ENCODE data around the gene RBBP7. TPM values are rescaled to one million over a fixed set of nuclear protein-coding genes. Genes with fewer than 3 reads are reported as not detected.

Gene RBBP7
- total RNA-seq, 1 donor from 2014 or later, result 77.4 TPM

GRCh38 chrX:16882702-16883486 is 12.7 kb upstream of the RBBP7 start:
- H3K27me3 ChIP-seq (ENCODE audit: control insufficient read depth, insufficient read depth, low read length), result no peaks in the 10 kb centered on the region
- no peaks in the 10 kb centered on the region for H3K36me3 ChIP-seq (ENCODE audit: control insufficient read depth, insufficient read depth, low read length)
- H3K4me3 ChIP-seq (ENCODE audit: low read depth, low read length), result peak overlapping the region; percentile 41
- DNase-seq (ENCODE audit: low read depth) (peak; percentile 54), FAIRE-seq (no peak)
- TF ChIP-seq CTCF (IDR thresholded peaks at IDR 0.05; ENCODE audit: insufficient read depth, low read length, severe bottlenecking), result peak; percentile 39

DNA sequence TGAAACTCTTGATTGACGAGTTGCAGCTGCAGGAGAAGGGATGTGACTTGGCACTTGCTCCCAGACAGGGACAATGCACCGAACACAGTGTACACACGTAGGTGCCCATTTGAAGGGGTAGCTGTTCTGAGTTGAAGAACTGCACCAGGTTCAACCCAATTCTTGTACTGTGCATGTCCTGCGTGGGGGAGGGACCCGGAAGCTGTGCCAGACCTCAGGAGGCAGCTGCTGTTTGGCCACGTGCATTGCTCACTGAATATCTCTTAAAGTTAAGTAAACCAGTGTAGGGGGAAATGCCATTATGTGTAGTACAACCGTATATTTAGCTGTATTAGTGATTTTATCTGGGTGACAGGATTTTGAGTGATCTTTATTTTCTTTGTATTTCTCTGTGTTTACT is 12.0 kb upstream of the RBBP7 start:
- Histone ChIP-seq H3K4me3 (ENCODE audit: low read depth, low read length) (no peak overlapping the region), H3K27me3 (ENCODE audit: control insufficient read depth, insufficient read depth, low read length) (no peaks in the 10 kb centered on the region), H3K36me3 (ENCODE audit: control insufficient read depth, insufficient read depth, low read length) (no peaks in the 10 kb centered on the region)
- TF ChIP-seq CTCF (IDR thresholded peaks at IDR 0.05; ENCODE audit: insufficient read depth, low read length, severe bottlenecking), result no peak
- DNase-seq (ENCODE audit: low read depth), result no peak
- no peak for FAIRE-seq

GRCh38 chrX:16876696-16877095 is 6.5 kb upstream of the RBBP7 start:
- Histone ChIP-seq H3K27me3 (ENCODE audit: control insufficient read depth, insufficient read depth, low read length) (no peaks in the 10 kb centered on the region), H3K36me3 (ENCODE audit: control insufficient read depth, insufficient read depth, low read length) (no peaks in the 10 kb centered on the region), H3K4me3 (ENCODE audit: low read depth, low read length) (no peak overlapping the region)
- TF ChIP-seq CTCF (IDR thresholded peaks at IDR 0.05; ENCODE audit: insufficient read depth, low read length, severe bottlenecking), result no peak
- DNase-seq (ENCODE audit: low read depth) (no peak), FAIRE-seq (no peak)

DNA sequence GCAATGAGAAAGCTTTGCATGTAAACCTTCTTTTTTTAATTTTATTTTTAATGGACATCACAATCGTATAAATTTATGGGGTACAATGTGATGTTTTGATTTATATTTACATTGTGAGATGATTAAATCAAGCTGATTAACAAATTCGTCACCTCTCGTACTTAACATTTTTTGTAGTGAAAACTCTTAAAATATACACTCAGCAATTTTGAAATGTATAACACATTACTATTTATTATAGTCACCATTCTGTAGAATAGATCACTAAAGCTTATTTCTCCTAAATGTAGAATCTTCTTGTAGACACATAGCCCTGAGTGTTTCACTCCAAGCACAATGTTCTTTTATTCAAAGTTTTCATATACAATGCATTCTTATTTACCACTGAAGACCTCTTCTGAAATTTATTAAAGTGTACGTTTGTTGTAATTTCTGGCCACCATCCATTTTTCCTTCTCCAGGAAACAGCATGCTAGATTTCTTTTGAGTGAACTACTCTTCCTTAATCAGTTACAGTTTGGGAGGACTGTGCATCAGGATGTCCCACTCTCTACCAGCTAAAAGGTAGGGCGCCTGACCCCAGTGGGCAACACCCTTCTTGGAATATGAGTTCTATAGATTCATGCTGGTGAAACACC is 4.4 kb upstream of the RBBP7 start:
- DNase-seq (ENCODE audit: low read depth) (no peak), FAIRE-seq (no peak)
- no peak for TF ChIP-seq CTCF (IDR thresholded peaks at IDR 0.05; ENCODE audit: insufficient read depth, low read length, severe bottlenecking)
- Histone ChIP-seq H3K36me3 (ENCODE audit: control insufficient read depth, insufficient read depth, low read length) (no peaks in the 10 kb centered on the region), H3K27me3 (ENCODE audit: control insufficient read depth, insufficient read depth, low read length) (no peaks in the 10 kb centered on the region), H3K4me3 (ENCODE audit: low read depth, low read length) (no peak overlapping the region)

- H3K4me3 ChIP-seq (ENCODE audit: low read depth, low read length), result no peak overlapping the region
- H3K36me3 ChIP-seq (ENCODE audit: control insufficient read depth, insufficient read depth, low read length), result no peaks in the 10 kb centered on the region
- FAIRE-seq, result no peak
- no peaks in the 10 kb centered on the region for H3K27me3 ChIP-seq (ENCODE audit: control insufficient read depth, insufficient read depth, low read length)
- no peak for DNase-seq (ENCODE audit: low read depth)
- no peak for TF ChIP-seq CTCF (IDR thresholded peaks at IDR 0.05; ENCODE audit: insufficient read depth, low read length, severe bottlenecking)
Observed at GRCh38 chrX:16873106-16873505, 2.9 kb upstream of the RBBP7 start.
